HG03135 (cell line): ENCODE measurements around the gene PARD3.
"Not testable (repeated sequence)": the region's sequence is repeated elsewhere in the genome, so short reads cannot be mapped to it uniquely, and the experiment has no call there.

Experiments used
- ATAC-seq: cut with Tn5 transposase; IDR thresholded peaks from one replicate; pipeline ENCODE4 v1.9.1; 2021; ENCODE audit warnings: mild to moderate bottlenecking, moderate library complexity; ENCODE audit not compliant: unreplicated experiment

Gene PARD3

DNA sequence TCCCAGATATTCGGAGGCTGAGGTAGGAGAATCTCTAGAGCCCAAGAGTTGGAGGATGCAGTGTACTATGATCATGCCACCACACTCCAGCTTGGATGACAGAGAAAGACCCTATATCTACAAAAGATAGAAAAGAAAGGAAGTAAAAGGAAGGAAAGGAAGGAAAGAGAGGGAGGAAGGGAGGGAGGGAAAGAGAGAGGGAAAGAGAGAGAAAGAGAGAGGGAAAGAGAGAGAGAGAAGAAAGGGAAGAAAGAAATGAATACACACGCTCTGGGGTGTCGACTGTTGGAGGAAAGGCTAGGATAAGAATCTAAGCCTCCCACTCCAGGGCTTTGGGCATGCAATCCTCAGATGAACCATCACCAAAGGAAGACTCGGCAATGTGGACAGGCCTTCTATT is 69.9 kb downstream of the PARD3 start:
- no peak for ATAC-seq

DNA sequence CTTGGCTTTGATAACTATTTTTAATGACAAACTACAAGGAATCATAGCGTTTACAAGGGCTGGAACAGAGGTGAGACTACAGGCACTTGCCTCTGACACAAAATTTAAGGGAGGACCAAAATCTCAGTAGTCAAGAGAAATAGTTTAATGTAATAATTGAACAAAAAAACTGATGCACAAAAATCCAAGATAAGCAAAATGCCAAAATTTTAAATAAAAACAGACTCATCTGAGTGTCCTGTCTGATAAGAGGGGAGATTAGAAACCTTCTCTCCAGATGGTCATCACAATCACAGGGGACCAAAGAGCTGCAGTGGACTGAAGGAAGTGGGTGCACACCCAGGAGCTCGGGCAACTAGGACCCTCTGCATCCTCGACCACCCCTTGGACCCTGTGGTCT is 70.5 kb downstream of the PARD3 start:
- ATAC-seq = no peak

DNA sequence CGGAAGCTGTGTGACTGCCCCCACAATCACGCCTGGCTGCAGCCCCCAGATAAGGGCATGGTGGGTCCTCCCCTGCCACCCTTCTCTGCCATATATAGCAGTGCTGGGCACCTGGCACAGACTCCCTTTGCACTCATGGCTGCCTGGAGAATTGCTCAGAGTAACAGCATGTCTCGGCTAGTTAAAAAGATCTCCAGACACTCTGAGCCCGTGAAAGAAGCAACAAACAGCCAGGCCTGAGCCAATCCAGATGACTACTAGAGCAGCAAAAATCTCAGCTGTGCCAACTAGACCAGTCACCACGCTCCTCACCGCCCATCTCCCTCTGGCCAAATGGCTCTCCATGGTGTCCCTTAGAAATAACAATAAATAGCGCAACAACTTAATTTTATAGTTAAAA is 71.3 kb downstream of the PARD3 start:
- no peak for ATAC-seq

DNA sequence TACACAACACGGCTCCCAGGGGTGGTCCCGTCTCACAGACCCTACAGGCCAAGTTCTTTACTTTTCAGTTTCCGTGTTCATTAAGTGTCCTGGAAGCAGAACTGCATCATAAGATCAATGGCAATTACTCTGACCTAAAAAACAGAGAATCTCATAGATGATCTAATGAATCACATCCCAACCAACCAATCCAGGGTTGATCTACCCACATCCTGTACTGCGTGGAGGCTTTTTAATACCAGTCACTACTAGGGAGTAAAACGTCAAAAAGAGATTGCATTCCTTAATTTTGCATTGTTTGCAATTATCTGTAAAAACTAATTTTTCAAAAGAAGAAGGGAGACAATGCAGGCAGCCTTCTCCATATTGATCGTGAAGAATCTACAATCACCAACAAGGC is 72.6 kb downstream of the PARD3 start:
- no peak for ATAC-seq

DNA sequence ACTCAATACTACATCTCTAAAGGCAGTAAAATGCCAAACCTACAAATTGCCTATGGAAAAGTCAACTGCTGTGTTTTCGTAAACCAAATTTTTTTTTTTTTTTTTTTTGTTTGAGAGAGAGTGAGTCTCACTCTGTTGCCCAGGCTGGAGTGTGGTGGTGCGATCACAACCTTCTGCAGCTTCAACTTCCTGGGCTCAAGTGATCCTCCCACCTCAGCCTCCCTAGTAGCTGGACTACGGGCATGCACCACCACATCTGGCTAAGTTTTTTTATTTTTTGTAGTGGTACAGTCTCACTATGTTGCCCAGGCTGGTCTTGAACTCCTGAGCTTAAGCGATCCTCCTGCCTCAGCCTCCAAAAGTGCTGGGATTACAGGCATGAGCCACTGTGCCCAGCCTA is 74.0 kb downstream of the PARD3 start:
- ATAC-seq = not testable (repeated sequence)

DNA sequence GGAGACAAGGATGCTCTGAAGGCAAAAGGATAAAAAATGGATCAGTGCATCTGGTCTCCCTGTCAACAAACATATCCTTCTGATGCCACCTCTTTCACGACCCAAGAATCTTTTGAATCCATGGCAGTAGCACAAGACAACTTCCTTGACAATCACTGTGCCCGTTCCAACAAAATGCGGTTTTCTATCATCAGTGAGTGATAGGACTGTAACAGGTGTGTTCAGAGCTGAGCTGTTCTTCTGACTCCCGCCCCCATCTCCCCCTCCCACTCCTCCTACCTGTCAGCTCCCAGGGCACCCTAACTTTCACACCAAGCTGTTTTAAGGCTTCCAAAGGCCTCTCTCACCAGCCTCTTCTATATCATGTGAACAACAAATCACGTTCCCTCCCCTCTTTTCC is 74.8 kb downstream of the PARD3 start:
- no peak for ATAC-seq

DNA sequence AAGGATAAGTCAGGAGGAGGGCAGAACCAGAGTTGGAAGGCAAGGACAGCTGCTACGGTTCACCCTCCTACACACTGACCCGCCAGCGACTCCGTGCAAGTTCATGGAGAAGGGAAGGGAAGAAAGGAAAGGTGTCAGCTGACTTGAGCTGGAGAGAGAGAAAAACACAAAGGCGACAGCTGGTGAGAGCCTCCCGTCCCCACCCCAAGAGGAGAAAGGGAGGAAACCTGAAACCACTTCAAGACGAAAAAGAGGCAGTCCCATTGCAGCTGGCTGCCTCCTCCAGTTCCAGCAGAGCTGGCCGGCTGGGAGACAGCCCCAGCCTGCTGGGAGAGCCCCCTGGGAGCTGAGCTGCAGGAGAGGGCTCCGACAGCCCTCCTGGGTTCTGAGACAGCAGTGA is 75.2 kb downstream of the PARD3 start:
- ATAC-seq = no peak

DNA sequence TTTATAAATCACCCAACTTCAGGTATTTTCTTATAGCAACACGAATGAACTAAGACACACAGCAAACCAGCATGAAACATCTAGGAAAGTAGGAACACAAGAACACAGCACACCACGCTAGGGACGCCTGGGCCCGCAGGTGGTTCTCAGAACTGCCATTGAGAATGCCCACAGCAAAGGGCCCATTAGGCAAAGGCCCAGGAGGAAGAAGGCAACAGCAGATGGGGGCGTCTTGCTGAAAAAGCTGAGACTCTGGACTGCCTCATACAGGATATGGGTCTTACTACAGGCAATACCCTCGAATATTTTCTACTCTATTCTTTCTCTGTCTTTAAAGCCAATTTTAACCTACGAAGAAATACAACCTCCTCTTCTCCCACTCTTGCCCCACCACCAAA is 77.3 kb downstream of the PARD3 start:
- no peak for ATAC-seq

DNA sequence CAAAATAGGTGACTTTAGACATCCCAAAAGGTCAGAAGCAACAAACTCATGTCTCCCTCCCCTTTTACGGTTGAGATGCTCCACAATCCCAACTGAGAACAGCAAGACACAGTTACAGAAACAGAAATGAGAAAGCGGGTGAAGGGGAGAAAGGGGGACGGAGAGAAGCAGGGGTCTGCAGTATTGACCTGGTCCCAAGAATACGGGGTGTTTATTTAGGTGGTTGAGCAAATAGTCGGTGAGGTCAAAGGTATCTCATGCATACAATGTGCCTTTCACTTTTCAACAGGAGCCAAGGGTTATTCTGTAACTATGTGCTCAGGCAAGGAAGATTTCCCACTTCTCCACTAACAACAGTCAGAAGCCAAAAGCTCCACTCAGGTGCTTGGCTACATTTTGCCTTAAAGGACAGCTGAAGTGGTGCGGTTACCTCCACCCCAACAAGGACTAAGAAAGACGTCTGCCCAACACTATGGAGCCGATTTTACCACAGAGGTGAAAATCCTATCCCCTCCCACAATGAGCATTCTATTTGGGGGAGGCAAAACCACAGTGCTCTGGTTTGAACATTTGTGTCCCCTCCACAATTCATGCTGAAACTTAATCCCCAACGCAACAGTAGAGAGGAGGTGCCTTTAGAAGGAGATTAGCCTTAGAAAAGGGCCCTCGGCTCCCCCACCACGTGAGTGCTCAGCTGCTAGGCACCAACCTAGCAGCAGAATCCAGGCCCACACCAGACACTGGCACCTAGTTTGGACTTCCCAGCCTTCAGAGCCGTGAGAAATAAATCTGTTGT is 77.9 kb downstream of the PARD3 start:
- ATAC-seq = no peak

DNA sequence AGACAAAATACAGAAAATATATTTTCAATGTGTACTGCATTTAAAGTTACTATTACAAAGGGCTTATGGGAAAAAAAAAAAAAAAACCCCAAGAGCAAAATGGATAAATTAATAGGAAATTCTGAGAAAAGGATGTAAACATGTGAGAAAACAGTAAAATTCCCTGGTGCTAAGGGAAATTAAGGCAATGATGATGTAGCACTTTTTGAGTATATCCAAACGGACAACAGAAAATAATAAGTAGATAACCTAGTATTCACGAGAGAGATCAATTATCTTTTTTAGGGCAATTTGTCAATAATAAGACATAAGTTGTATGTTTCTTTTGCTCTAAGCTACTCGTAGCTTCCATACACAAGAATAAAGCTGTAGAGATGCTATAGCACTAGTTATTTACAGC is 80.2 kb downstream of the PARD3 start:
- ATAC-seq = no peak

DNA sequence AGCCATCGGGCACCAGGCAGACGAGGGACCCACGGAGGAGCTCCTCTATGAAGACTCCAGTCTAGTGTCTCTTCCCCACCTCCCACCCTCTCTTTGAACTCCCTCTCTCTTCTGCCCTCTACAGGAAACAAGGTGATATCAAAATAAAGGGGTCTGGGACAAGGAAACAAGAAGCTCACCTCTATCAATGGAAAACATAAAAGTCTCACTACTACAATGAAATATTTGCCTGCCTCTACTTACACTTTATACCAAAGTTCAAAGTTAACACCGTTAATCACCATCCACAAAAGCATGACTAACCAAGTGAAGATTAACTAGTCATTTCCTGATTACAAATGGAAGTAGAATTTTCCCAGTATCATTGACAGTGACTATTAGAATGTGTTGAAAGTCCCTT is 82.2 kb downstream of the PARD3 start:
- no peak for ATAC-seq

DNA sequence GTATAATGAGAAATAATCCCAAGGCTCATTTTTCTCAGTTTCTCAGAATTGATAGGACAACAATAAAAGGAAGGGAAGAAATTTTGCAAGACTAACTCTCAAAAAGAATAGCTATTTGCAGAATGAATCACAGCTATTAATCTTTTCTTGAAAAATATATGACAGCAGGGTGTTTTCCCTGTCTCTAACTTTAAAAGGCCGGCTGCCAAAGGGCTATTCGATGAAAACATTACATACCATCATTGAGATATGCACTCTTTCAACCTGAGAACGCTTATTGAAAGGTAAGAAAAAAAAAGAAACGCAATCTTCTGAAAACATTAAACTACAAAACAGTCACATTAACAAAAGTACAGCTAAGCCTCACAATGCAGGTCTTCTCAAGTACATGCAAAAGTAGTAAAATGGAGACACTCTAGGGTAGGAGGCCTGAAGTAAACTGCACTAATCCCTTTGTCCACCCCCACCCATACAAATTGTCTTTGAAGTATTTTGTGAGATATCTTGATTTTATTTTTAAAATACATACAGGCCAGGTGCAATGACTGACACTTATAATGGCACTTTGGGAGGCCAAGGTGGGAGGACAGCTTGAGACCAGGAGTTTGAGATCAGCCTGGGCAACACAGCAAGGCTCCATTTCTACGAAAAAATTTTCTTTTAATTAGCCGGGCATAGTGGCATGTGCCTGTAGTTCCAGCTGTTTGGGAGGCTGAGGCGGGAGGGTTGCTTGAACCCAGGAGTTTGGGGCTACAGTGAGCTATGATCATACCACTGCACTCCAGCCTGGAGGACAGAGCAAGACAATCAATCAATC is 83.0 kb downstream of the PARD3 start:
- no peak for ATAC-seq

DNA sequence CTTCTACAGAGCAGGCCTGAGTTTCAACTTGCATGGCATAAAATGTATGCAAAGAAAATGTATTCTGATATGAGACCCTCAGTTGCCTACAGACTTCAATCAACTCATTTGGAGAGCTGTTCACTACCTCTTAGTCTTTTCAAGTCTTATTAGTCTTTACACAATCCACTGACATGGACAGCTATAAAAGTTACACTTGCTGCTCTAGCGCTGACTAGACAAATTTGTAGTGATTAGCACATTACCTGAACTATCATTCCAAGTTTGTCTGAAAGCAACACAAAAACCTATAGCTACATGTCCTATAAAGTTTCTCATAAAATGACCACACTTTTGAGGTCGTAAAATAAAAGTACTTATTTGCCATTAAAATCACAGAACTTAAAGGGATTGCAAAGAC is 83.9 kb downstream of the PARD3 start:
- no peak for ATAC-seq

DNA sequence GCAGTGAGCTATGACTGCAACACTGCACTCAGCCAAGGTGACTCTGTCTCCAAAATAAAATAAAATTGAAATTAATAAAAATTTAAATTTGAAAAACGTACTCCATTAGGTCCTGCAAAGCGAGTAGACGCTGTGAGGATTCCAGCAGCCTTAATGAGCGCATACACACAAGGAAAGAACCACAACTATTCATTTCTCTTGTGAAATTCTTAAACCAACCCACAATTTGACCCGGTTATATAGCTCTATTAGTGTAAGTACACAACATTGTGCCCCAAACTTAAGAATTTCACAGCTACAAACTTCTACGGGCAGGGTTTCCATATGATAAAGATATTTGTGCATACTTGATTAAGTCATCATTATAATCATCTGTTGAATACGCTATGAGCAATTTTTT is 84.4 kb downstream of the PARD3 start:
- no peak for ATAC-seq

DNA sequence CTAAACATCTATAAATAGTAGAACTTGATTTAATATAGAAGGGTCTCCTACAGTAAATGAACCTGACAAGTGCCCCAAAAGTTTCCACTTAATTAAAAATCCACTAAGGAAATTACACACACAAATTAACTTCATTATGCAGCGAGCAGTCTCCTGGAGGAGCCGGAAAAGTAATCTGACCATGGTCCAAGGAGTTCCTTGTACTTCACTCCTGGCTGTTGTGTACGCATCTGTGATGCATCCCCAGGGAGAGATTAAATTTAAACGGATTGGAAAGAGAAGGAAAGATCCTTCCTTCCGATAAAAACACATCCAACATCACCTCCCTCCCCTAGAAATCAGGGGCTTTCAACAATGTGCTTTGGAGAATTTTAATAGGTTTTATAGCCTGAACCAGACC is 85.5 kb downstream of the PARD3 start:
- ATAC-seq = no peak

DNA sequence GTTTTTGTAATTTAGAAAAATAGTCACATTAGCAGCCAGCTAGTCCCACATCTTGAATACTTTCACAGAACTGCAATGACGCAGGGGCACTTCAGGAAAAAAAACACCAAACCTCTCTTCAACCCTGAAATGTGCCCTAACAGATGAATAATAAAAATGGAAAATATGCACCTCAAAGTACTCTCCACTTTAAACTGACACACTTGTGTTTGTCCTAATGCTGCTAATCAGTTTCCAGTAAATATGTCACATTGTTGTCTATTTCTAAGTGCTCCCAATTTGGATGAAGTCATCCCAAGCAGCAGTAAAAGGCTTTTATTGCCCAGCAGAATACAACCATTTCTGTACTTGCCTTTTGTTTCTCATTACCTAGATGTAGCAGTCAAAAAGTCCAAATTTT is 86.7 kb downstream of the PARD3 start:
- ATAC-seq = no peak

DNA sequence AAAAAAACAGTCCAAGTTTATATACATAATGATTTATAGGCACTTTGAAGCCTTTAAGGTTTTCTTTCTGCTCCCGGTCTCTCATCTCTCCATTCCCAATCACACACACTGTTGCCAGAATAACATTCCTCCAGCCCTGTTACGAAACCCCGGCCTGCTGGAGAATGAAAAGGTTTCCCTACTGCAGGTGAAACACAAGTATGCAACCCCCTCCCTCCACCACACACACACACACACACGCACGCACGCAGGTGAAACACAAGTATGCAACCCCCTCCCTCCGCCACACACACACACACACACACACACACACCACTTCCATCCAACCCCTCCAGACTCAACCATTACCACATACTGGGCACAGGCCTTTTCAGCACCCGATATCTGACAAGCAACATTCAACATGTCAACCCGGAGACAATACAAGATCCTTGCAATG is 87.5 kb downstream of the PARD3 start:
- ATAC-seq = no peak

DNA sequence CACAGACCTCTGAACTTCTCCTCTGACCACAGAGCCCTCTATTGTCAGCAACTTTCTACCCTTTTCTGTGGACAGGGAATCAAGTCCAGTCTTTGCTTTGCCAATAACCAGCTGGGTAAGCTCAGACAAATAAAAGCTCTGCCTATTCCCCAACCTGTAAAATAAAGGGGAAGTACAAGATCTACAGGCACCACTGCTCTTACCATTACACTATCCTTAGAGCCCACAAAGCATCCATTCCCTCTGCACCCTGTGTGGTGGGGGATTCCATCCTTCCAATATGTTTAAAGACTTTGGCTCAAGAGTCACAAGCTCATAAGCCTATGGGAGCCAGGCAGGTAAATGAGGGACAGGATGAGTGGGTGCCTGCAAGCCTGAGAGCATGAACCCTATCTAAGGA is 88.2 kb downstream of the PARD3 start:
- no peak for ATAC-seq

DNA sequence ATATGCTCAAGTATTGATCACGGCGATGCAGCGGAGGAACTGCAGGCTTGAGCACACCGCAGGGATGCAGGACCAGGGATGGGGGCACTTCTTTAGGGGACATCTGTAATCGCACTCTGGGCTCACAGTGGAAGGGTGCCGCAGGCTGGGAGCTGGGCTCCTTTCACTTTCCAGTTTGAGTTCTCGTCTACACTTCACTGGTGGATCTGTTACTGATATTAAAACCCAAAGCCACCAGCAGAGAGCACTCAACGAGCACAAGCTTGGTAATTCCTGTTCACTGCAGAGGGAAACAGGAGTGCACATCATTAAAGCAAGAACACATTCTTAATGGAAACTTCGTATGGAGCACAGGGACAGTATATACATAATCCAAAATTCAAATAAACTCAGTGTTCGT is 91.3 kb downstream of the PARD3 start:
- ATAC-seq = peak; percentile 68

DNA sequence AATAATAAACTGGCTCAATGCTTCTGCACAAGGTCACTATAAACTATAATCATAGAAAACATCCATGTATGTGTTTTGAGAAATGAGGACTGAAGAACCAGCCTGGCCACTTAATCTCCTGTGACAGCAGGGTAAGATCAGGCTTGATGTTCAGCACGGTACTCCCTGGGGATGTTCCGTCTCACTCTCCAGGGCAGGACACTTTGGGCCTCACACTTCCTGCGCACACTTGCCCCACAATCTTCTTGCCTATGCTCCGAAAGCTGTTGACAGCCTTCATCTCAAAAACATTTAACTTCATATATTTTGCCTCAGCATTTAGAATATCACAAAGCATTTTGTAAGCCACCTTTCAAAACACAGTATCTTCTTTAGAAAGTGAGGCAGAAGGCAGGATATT is 92.7 kb downstream of the PARD3 start:
- ATAC-seq = no peak

DNA sequence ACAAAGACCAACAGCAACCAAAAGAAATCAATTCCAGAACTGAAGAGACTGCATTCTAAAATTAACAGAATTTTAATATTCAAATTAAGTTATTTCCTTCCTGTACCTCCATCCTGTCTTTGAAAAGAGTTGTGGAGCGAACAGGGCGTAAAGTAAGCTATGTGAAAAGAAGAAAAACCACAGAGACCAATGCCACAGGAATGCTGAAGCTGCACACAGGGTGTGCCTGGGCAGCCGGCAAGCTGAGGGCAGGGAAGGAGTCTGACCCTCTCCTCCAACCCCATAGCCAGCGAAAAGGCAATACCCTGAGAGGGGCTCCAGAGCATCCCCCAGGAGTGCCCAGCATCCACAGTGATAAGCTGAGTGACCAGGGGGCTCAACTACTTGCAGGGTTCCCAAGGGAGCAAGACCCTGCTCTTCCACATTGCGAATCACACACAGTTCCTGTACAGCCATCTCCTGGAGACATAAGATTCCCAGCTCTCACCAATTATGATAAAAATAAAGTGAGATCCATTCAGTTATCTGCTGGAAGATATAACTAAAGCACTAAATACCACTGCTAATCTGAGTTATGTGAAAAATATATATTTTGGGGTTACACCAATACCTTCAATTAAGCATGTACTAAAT is 93.8 kb downstream of the PARD3 start:
- no peak for ATAC-seq

DNA sequence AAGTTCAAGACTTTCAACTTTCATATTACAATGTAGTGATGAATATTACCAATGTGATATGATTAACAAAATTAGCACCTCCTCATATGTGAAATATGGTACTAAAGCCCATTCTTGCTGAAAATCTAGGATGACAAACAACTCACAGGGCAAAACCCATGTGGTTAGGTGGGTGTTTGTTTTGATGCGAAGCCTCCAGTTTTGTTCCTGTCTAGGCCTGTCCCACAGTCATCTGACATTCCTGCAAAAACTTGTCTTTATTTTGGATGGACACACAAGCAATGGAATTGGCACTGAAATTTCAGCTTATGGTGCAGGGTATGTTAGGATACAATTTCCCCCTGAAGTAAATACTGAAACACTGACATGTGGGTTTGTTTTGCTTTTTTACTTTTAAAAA is 95.3 kb downstream of the PARD3 start:
- no peak for ATAC-seq
